Breast epithelium (tissue), 4 donors: Measurements from ENCODE around the gene NACC2. TPM values are rescaled to one million over a fixed set of nuclear protein-coding genes. Genes with fewer than 3 reads are reported as not detected.
A peak's percentile ranks its signal among the peaks of the same experiment; 100 is the strongest.

Experiments
- DNase-seq, 2 donors: peaks; one replicate each; pipeline ENCODE4 v3.0.0-alpha.2; 2019; ENCODE audit warnings: low spot score in 2 of 2
- H3K27ac ChIP-seq, 2 donors: fragments of 200-600 bp; sonication (generic) in 1 of 2; one replicate each; pipeline ENCODE4 v1.5.1; 2016 to 2019; ENCODE audit warnings: mild to moderate bottlenecking in 1 of 2
- H3K27me3 ChIP-seq, 2 donors: fragments of 200-600 bp; sonication (generic) in 1 of 2; one replicate each; pipeline versions ENCODE4 v1.5.1 to v1.6.0; 2017 to 2019; ENCODE audit warnings: control low read depth in 1 of 2, mild to moderate bottlenecking in 1 of 2
- H3K36me3 ChIP-seq: fragments of 200-600 bp; one replicate; pipeline ENCODE4 v1.5.1; 2019
- H3K4me1 ChIP-seq, 2 donors: fragments of 200-600 bp; sonication (generic); one replicate each; pipeline ENCODE4 v1.5.1; 2016 to 2019; ENCODE audit warnings: control low read depth in 1 of 2
- H3K4me3 ChIP-seq, 3 donors: fragments of 200-600 bp; sonication (generic); 1 replicate in 2 of 3; 2 replicates in 1 of 3; pipeline ENCODE4 v1.5.1; 2016 to 2019; ENCODE audit warnings: mild to moderate bottlenecking in 3 of 3, moderate library complexity in 2 of 3
- H3K9me3 ChIP-seq, 2 donors: fragments of 200-600 bp; sonication (generic) in 1 of 2; one replicate each; pipeline ENCODE4 v1.5.1; 2016 to 2019; ENCODE audit warnings: control low read depth in 1 of 2
- CTCF ChIP-seq, 3 donors: fragments of 450-650 bp; IDR thresholded peaks; one replicate each; pipeline ENCODE4 v1.5.1; 2016 to 2017; ENCODE audit warnings: antibody characterized with exemption in 3 of 3, mild to moderate bottlenecking in 3 of 3, moderate library complexity in 3 of 3
- POLR2A ChIP-seq: fragments of 450-650 bp; IDR thresholded peaks from one replicate; pipeline ENCODE4 v1.6.1; 2016; ENCODE audit warnings: antibody characterized with exemption, mild to moderate bottlenecking, moderate library complexity
- POLR2AphosphoS5 ChIP-seq, 3 donors: sonication (generic); formaldehyde crosslinking; IDR thresholded peaks; one replicate each; pipeline ENCODE4 v1.6.1; 2017; ENCODE audit warnings: antibody characterized with exemption in 3 of 3
- intact Hi-C: fragments of 100-400 bp; cut with DNase I; formaldehyde crosslinking; loops from one replicate; pipeline ENCODE4 v1.15.1; 2023; ENCODE audit warnings: low total_unique reads
- total RNA-seq, 3 donors: library from RNA; depleted of rRNA; stranded (reverse); fragments of >200 nt; gene quantifications; one replicate each; pipeline ENCODE4 v1.1.0, GENCODE V29; 2016

Gene NACC2
- total RNA-seq, 3 donors from 2014 or later = 14.0 to 24.2 (median 19.3) TPM

GRCh38 chr9:136045595-136046553 lies 49.2 kb downstream of the NACC2 start:
- Histone ChIP-seq H3K4me3 (no peak overlapping the region), H3K27me3 (no peaks in the 10 kb centered on the region), H3K27ac (peak overlapping the region in 1 of 2 donors; percentile 5), H3K4me1 (peaks cover 0 to 2% of the 10 kb centered on the region in 2 donors), H3K36me3 (no peaks in the 10 kb centered on the region), H3K9me3 (no peaks in the 10 kb centered on the region)
- TF ChIP-seq POLR2AphosphoS5 (IDR thresholded peaks at IDR 0.05) (no peak), CTCF (IDR thresholded peaks at IDR 0.05) (no peak), POLR2A (no peak)
- intact Hi-C loops = no loop called here
- peak; percentile 13 to 49 for DNase-seq

- Histone ChIP-seq H3K27me3 (no peaks in the 10 kb centered on the region), H3K9me3 (no peaks in the 10 kb centered on the region), H3K4me1 (no peaks in the 10 kb centered on the region), H3K27ac (no peak overlapping the region), H3K4me3 (no peak overlapping the region), H3K36me3 (no peaks in the 10 kb centered on the region)
- intact Hi-C loops = no loop called here
- DNase-seq = peak in 1 of 2 donors; percentile 43
- no peak for TF ChIP-seq POLR2AphosphoS5 (IDR thresholded peaks at IDR 0.05)
- TF ChIP-seq CTCF (IDR thresholded peaks at IDR 0.05) = no peak
- TF ChIP-seq POLR2A = no peak
Measured at GRCh38 chr9:136044971-136045594, 50.0 kb downstream of the NACC2 start.

- H3K36me3 ChIP-seq = no peaks in the 10 kb centered on the region
- peaks cover 5 to 7% of the 10 kb centered on the region in 2 donors for H3K9me3 ChIP-seq
- H3K27ac ChIP-seq = no peak overlapping the region
- intact Hi-C loops = no loop called here
- no peak overlapping the region for H3K4me3 ChIP-seq
- H3K4me1 ChIP-seq = no peaks in the 10 kb centered on the region
- TF ChIP-seq POLR2A = no peak
- no peak for TF ChIP-seq POLR2AphosphoS5 (IDR thresholded peaks at IDR 0.05)
- no peak for TF ChIP-seq CTCF (IDR thresholded peaks at IDR 0.05)
- DNase-seq = no peak
- H3K27me3 ChIP-seq = no peaks in the 10 kb centered on the region
Measured at GRCh38 chr9:136044207-136044970, 50.7 kb downstream of the NACC2 start.

GRCh38 chr9:136043441-136043991 lies 51.6 kb downstream of the NACC2 start:
- no peaks in the 10 kb centered on the region for H3K4me1 ChIP-seq
- no peak overlapping the region for H3K4me3 ChIP-seq
- peaks cover 8 to 14% of the 10 kb centered on the region in 2 donors for H3K9me3 ChIP-seq
- no peaks in the 10 kb centered on the region for H3K36me3 ChIP-seq
- intact Hi-C loops = no loop called here
- H3K27ac ChIP-seq = no peak overlapping the region
- peak in 1 of 2 donors; percentile 31 for DNase-seq
- no peaks in the 10 kb centered on the region for H3K27me3 ChIP-seq
- TF ChIP-seq POLR2A (no peak), CTCF (IDR thresholded peaks at IDR 0.05) (no peak), POLR2AphosphoS5 (IDR thresholded peaks at IDR 0.05) (no peak)
